Tibial nerve (tissue), 4 donors: ENCODE data around the gene PEF1.

Experiments
- CTCF ChIP-seq, 5 experiments: fragments of 200-600 bp in 3 of 5; fragments of 450-650 bp in 2 of 5; sonication (generic) in 3 of 5; IDR thresholded peaks; one replicate each; pipeline ENCODE4 v1.5.1; 2016 to 2019; ENCODE audit warnings: antibody characterized with exemption in 5 of 5, mild to moderate bottlenecking in 3 of 5, moderate library complexity in 2 of 5
- EP300 ChIP-seq, 2 donors: sonication (generic); formaldehyde crosslinking; IDR thresholded peaks; one replicate each; pipeline ENCODE4 v1.6.1; 2017; ENCODE audit warnings: antibody characterized with exemption in 2 of 2, mild to moderate bottlenecking in 1 of 2
- POLR2A ChIP-seq, 2 donors: fragments of 450-650 bp; IDR thresholded peaks; one replicate each; pipeline ENCODE4 v1.6.1; 2017; ENCODE audit warnings: antibody characterized with exemption in 2 of 2, mild to moderate bottlenecking in 2 of 2, moderate library complexity in 2 of 2

GRCh38 chr1:31585736-31586365 lies 58.8 kb downstream of the PEF1 start:
- TF ChIP-seq CTCF (IDR thresholded peaks at IDR 0.05) = no peak
- TF ChIP-seq POLR2A (IDR thresholded peaks at IDR 0.05) = no peak
- TF ChIP-seq EP300 (IDR thresholded peaks at IDR 0.05) = no peak
